ENCODE measurements around the gene ST8SIA4. TPM values are rescaled to one million over a fixed set of nuclear protein-coding genes. Genes with fewer than 3 reads are reported as not detected.

ST8SIA4 gene, protein sequence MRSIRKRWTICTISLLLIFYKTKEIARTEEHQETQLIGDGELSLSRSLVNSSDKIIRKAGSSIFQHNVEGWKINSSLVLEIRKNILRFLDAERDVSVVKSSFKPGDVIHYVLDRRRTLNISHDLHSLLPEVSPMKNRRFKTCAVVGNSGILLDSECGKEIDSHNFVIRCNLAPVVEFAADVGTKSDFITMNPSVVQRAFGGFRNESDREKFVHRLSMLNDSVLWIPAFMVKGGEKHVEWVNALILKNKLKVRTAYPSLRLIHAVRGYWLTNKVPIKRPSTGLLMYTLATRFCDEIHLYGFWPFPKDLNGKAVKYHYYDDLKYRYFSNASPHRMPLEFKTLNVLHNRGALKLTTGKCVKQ
- total RNA-seq (2013; cell fraction: nucleolus; rRNA removed), result 158 and 176 TPM in 2 replicates
- total RNA-seq (2014; rRNA removed), result 16.0 and 20.1 TPM in 2 replicates
- total RNA-seq (2014; rRNA removed; fragmentation: Illumina TruSeq; extraction: Trizol), result 22.2 and 24.3 TPM in 2 replicates
- total RNA-seq (2021), result 29.4 and 30.3 TPM in 2 replicates
- polyA plus RNA-seq (2011; ENCODE audit: low read depth), result 6.6 TPM
- polyA plus RNA-seq (2011; rRNA removed), result 30.9 and 47.1 TPM in 2 replicates
- polyA plus RNA-seq (2011; cell fraction: cytosol; rRNA removed), result 11.6 and 12.3 TPM in 2 replicates
- polyA plus RNA-seq (2011; cell fraction: nucleus; rRNA removed), result 12.6 and 15.7 TPM in 2 replicates
- 11.4 and 12.2 TPM in 2 replicates for polyA plus RNA-seq (2012)
- polyA plus RNA-seq (2014; fragmentation: Illumina TruSeq; extraction: Trizol), result 11.8 and 15.0 TPM in 2 replicates
- 1 to 10 TPM; 4.4 to 7.3 TPM for polyA plus RNA-seq (2014; fragmentation: Nextera tagmentation; extraction: Ambion mirVana)
- 11.5 and 18.8 TPM in 2 replicates for polyA plus RNA-seq (2014; rRNA removed)
- polyA plus RNA-seq (2016; fragmentation: Nextera tagmentation; extraction: Ambion mirVana), result 10 to 100 TPM; 20.3 to 23.2 TPM
- polyA minus RNA-seq (2011; rRNA and poly(A)+ RNA removed), result 50.8 and 52.2 TPM in 2 replicates
- polyA minus RNA-seq (2011; cell fraction: cytosol; rRNA and poly(A)+ RNA removed), result 14.7 and 18.0 TPM in 2 replicates
- polyA minus RNA-seq (2011; cell fraction: nucleus; rRNA and poly(A)+ RNA removed), result 101 and 123 TPM in 2 replicates
- Bru-seq, nascent RNA, result percentile 98 among the genes with signal in this experiment
- BruChase-seq, experiment 1, labeled RNA remaining after a 6-hour chase, result percentile 84 among the genes with signal in this experiment
- BruChase-seq, experiment 2, labeled RNA remaining after a 2-hour chase, result percentile 92 among the genes with signal in this experiment
- long read RNA-seq, experiment 1, full-length matches to known transcripts, result 19 of 46 reads
- long read RNA-seq, experiment 1, partial matches to known transcripts, result 11 of 46 reads
- long read RNA-seq, experiment 1, other reads (novel, unspliced or antisense), result 16 of 46 reads
- long read RNA-seq, experiment 2, full-length matches to known transcripts, result 109 of 290 reads
- long read RNA-seq, experiment 2, partial matches to known transcripts, result 63 of 290 reads
- long read RNA-seq, experiment 2, other reads (novel, unspliced or antisense), result 118 of 290 reads

DNA sequence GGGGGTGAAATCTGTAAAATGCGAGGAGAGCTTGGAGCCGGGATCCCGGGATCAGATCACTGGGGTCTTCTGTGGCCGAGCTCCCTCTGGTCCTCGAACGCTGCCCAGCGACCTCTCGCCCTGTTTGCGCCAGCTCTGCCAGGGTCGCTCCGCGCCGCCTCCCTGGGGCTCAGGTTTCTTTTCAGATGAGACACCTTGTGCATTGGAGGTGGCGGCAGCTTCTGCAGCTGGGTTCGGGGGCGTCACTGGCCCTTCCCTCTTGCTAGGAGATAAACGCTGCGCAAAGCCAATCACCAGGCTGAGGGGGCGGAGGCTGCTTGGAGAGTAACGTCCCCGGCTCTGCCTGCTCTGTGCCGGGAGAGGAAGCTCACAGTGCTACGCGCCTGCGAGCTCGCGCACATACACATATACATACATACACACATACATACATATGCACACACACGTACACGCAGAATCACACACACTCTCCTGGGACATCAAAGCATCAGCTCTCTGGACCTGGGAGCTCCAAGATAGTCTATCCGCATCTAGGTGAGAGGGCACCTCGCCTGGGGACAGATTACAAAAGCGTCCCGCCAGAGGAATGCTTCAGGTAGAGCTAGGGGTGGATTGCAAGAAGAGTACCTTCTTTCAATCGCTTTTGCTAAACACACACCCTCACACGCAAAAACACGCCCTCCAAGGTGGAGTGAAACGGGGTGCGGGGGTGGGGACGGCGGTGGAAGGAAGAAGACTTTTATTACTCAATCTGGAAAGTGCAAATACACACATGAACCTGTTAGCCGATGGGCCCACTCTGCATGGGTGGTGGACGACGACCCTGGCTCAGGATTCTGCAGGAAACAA lies at the start of gene ST8SIA4:
ST8SIA4 (minus strand) TSS at position 244 of the 849 bp plus-strand sequence. CDS start 327 bp downstream, outside the sequence.
- Histone ChIP-seq H3K27ac (ENCODE audit: control insufficient read depth, insufficient read depth) (peak within 1 kb of the TSS; percentile 98), H3K4me2 (ENCODE audit: control insufficient read depth, insufficient read depth) (peak within 1 kb of the TSS; percentile 67), H3K79me2 (ENCODE audit: control insufficient read depth, insufficient read depth, low read length) (peaks cover 86% of the 10 kb centered on the region), H2AFZ (ENCODE audit: control insufficient read depth, low read depth, low read length) (peak within 1 kb of the TSS; percentile 74), H3K9me3 (replicated peaks; ENCODE audit: control insufficient read depth, insufficient read depth, low read length) (no peaks in the 10 kb centered on the region), H3K36me3 (ENCODE audit: control insufficient read depth in 2 of 2, insufficient read depth in 2 of 2, low read length in 1 of 2) (peaks cover 0 to 4% of the 10 kb centered on the region in 2 experiments; a peak in 1 of 4 replicates), H3K4me1 (ENCODE audit: control insufficient read depth, insufficient read depth, low read length) (no peaks in the 10 kb centered on the region), H3K4me3 (peak within 1 kb of the TSS; percentile 98), H3K9ac (ENCODE audit: control insufficient read depth, insufficient read depth, low read length) (peak within 1 kb of the TSS; percentile 97), H4K20me1 (ENCODE audit: control insufficient read depth, insufficient read depth) (no peaks in the 10 kb centered on the region), H3K27me3 (replicated peaks in 1 of 2; ENCODE audit: control insufficient read depth in 2 of 2, insufficient read depth in 2 of 2, low read length in 1 of 2) (no peaks in the 10 kb centered on the region)
- SMC1A ChIA-PET (ENCODE audit: uncharacterized antibody, unreplicated experiment), result interaction anchor here (0.7 to 17.5 kb wide), 20 partner anchors 13 to 280 kb away, joined by 3 to 389 read pairs (median 6); no protein-coding TSS in a partner anchor
- intact Hi-C loops (cut with micrococcal nuclease; ENCODE audit: unreplicated experiment), result loop anchor here (2.0 to 5.0 kb wide), 6 partner anchors 171 to 1976 kb away; partner anchors contain the start of genes CHD1 and FAM174A
- in situ Hi-C loops (cut with MboI), result loop anchor here (5.0 kb wide), 1 partner anchor 121 kb away; no protein-coding TSS in a partner anchor
- ATAC-seq (peak; percentile 67), DNase-seq (ENCODE audit: low read depth, low spot score) (peak; percentile 95), FAIRE-seq (no peak)
- POLR2A ChIA-PET, result interaction anchor here (0.8 to 6.1 kb wide), 18 partner anchors 9 to 171 kb away, joined by 3 to 96 read pairs (median 10); no protein-coding TSS in a partner anchor
- BruUV-seq (replicated peaks), result no TSS peak
- WGBS (ENCODE audit: insufficient coverage, insufficient replicate concordance, low lambda C conversion rate, missing lambda C conversion rate), result 3% methylated on average over 43 of the region's 43 CpGs
- RAD21 ChIA-PET (ENCODE audit: unreplicated experiment), result interaction anchor here (0.7 to 14.2 kb wide), 20 partner anchors 12 to 487 kb away, joined by 3 to 345 read pairs (median 14); no protein-coding TSS in a partner anchor
- CTCF ChIA-PET, result interaction anchor here (0.7 to 13.2 kb wide), 13 partner anchors 9 to 487 kb away, joined by 3 to 232 read pairs (median 18); no protein-coding TSS in a partner anchor
- TF ChIP-seq FOXM1 (IDR thresholded peaks at IDR 0.05; ENCODE audit: low read depth, low read length), result peak; percentile 32; the same call in 1 of the 2 replicates
- peak; percentile 51; the same call in 1 of the 2 replicates for TF ChIP-seq TBL1XR1 (IDR thresholded peaks at IDR 0.05; ENCODE audit: low read depth, low read length)
- no peak for TF ChIP-seq SMC3 (IDR thresholded peaks at IDR 0.05; ENCODE audit: borderline replicate concordance, low read length)
- 0 out of 2 replicates have a peak, but pooled peaks have one; percentile 12 for TF ChIP-seq RUNX3 (IDR thresholded peaks at IDR 0.05; ENCODE audit: low read length)
- 0 out of 2 replicates have a peak, but pooled peaks have one; percentile 37 for TF ChIP-seq RCOR1 (conservative IDR thresholded peaks at IDR 0.05; ENCODE audit: low read depth, low read length)
- TF ChIP-seq, protein P1, sequence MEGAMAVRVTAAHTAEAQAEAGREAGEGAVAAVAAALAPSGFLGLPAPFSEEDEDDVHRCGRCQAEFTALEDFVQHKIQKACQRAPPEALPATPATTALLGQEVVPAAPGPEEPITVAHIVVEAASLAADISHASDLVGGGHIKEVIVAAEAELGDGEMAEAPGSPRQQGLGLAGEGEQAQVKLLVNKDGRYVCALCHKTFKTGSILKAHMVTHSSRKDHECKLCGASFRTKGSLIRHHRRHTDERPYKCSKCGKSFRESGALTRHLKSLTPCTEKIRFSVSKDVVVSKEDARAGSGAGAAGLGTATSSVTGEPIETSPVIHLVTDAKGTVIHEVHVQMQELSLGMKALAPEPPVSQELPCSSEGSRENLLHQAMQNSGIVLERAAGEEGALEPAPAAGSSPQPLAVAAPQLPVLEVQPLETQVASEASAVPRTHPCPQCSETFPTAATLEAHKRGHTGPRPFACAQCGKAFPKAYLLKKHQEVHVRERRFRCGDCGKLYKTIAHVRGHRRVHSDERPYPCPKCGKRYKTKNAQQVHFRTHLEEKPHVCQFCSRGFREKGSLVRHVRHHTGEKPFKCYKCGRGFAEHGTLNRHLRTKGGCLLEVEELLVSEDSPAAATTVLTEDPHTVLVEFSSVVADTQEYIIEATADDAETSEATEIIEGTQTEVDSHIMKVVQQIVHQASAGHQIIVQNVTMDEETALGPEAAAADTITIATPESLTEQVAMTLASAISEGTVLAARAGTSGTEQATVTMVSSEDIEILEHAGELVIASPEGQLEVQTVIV (IDR thresholded peaks at IDR 0.05; ENCODE audit: borderline replicate concordance, partially characterized antibody), result no peak
- no peak for TF ChIP-seq WRNIP1 (IDR thresholded peaks at IDR 0.05; ENCODE audit: borderline replicate concordance, low read depth, low read length)
- TF ChIP-seq, protein P2, sequence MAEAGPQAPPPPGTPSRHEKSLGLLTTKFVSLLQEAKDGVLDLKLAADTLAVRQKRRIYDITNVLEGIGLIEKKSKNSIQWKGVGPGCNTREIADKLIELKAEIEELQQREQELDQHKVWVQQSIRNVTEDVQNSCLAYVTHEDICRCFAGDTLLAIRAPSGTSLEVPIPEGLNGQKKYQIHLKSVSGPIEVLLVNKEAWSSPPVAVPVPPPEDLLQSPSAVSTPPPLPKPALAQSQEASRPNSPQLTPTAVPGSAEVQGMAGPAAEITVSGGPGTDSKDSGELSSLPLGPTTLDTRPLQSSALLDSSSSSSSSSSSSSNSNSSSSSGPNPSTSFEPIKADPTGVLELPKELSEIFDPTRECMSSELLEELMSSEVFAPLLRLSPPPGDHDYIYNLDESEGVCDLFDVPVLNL (IDR thresholded peaks at IDR 0.05; ENCODE audit: low read depth, low read length), result no peak
- TF ChIP-seq MXI1 (IDR thresholded peaks at IDR 0.05; ENCODE audit: low read depth, low read length), result 0 out of 2 replicates have a peak, but pooled peaks have one; percentile 69

All from GM12878 (cell line).